Skeletal muscle tissue (tissue), 4 donors: ENCODE data around the gene ADSS2. TPM values are rescaled to one million over a fixed set of nuclear protein-coding genes. Genes with fewer than 3 reads are reported as not detected.

ENCODE experiments used
- H3K27ac ChIP-seq: one replicate; pipeline ENCODE4 v1.7.0; 2013; ENCODE audit warnings: mild to moderate bottlenecking, low read depth, low read length, inconsistent platforms
- H3K27me3 ChIP-seq, 3 donors: one replicate each; pipeline ENCODE4 v1.7.0; 2013; ENCODE audit warnings: low read length in 3 of 3; ENCODE audit not compliant: control insufficient read depth in 3 of 3, insufficient read depth in 3 of 3
- H3K36me3 ChIP-seq, 3 donors: one replicate each; pipeline ENCODE4 v1.7.0; 2013; ENCODE audit warnings: low read length in 3 of 3; ENCODE audit not compliant: control insufficient read depth in 3 of 3, insufficient read depth in 3 of 3
- H3K4me1 ChIP-seq, 3 donors: one replicate each; pipeline ENCODE4 v1.7.0; 2013; ENCODE audit warnings: low read length in 3 of 3, mild to moderate bottlenecking in 3 of 3; ENCODE audit not compliant: control insufficient read depth in 3 of 3, insufficient read depth in 3 of 3
- H3K4me3 ChIP-seq, 3 donors: one replicate each; pipeline ENCODE4 v1.7.0; 2013; ENCODE audit warnings: low read length in 3 of 3
- H3K9ac ChIP-seq, 3 donors: one replicate each; pipeline ENCODE4 v1.7.0; 2013; ENCODE audit warnings: low read length in 3 of 3, mild to moderate bottlenecking in 3 of 3, moderate library complexity in 2 of 3, low read depth in 1 of 3
- H3K9me3 ChIP-seq, 3 donors: one replicate each; pipeline ENCODE4 v1.7.0; 2013; ENCODE audit warnings: low read length in 3 of 3; ENCODE audit not compliant: control insufficient read depth in 3 of 3
- total RNA-seq: library from RNA; depleted of rRNA; stranded (reverse); fragments of >200 nt; gene quantifications from one replicate; pipeline ENCODE4 v1.2.3, GENCODE V29; 2014
- donor health status: Osteomylitis.

ADSS2 gene
- total RNA-seq, 1 donor from 2014 or later: 14.6 TPM

DNA sequence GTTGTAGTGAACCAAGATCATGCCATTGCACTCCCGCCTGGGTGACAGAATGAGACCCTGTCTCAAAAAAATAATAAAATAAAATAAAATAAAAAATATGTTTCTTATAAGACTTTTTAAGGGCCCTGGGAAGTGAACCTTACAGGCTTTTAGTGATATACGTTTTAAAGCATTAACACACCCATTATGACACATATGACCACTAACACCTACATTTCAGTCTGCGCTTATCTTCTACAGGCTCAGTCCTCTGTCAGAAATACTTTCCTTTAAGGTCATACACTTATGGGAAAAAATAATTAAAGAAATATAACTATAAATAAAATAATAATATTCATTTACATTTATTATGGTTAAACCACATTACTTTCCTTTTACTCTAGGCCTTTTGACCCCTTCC lies 21.9 kb downstream of the ADSS2 start:
- Histone ChIP-seq H3K27me3 (no peaks in the 10 kb centered on the region), H3K36me3 (peaks cover 0 to 9% (median 0%) of the 10 kb centered on the region in 3 donors), H3K9me3 (no peaks in the 10 kb centered on the region), H3K4me3 (no peak overlapping the region), H3K9ac (no peak overlapping the region), H3K27ac (no peak overlapping the region), H3K4me1 (peaks cover 0 to 1% (median 1%) of the 10 kb centered on the region in 3 donors)

DNA sequence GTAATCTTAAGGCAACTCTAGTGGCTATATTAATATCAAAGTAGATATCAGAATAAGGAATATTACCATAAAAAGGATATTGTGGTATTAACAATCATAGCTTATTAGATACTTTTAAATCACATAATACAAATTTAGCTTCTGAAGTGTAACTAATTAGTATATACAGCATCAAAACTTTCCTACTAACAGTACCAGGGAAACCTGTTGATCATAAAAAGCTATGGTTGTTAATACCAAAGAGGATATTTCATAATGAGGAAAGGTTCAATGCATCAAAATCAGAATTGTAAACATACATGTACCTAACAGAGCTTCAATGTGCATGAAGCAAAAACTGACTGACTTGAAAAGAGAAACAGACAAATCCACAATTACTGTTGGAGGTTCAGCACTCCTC lies 24.1 kb downstream of the ADSS2 start:
- Histone ChIP-seq H3K9ac (no peak overlapping the region), H3K4me3 (no peak overlapping the region), H3K9me3 (no peaks in the 10 kb centered on the region), H3K36me3 (peaks cover 0 to 11% (median 3%) of the 10 kb centered on the region in 3 donors), H3K27ac (no peak overlapping the region), H3K4me1 (peaks cover 0 to 3% (median 3%) of the 10 kb centered on the region in 3 donors), H3K27me3 (no peaks in the 10 kb centered on the region)

- Histone ChIP-seq H3K4me3 (no peak overlapping the region), H3K9me3 (no peaks in the 10 kb centered on the region), H3K27ac (no peak overlapping the region), H3K27me3 (no peaks in the 10 kb centered on the region), H3K9ac (no peak overlapping the region), H3K36me3 (peaks cover 0 to 13% (median 5%) of the 10 kb centered on the region in 3 donors), H3K4me1 (peaks cover 0 to 3% (median 3%) of the 10 kb centered on the region in 3 donors)
These were observed 26.9 kb downstream of the ADSS2 start for GRCh38 chr1:244424649-244425334.

DNA sequence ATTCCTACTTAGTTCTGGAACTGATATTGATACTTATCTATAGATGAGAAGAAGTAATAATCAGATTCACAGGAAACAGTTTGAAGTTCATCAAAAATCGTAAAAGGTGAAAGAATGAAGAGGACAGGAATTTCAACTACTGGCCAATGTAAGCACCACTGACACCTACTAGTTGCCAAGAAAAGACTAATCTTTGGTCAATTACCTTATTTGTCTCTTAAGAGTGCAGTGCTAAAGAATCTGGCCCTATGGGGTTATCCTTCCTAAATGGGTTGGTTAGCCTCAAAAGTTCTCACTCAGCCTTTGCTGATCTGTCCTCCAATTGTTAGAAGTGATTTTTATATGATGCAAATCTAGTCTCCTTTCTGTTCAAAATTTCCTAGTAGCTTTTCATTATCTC lies 29.5 kb downstream of the ADSS2 start:
- no peak overlapping the region for H3K27ac ChIP-seq
- no peaks in the 10 kb centered on the region for H3K27me3 ChIP-seq
- H3K36me3 ChIP-seq: peaks cover 5 to 20% (median 8%) of the 10 kb centered on the region in 3 donors
- no peaks in the 10 kb centered on the region for H3K9me3 ChIP-seq
- peaks cover 0 to 3% (median 3%) of the 10 kb centered on the region in 3 donors for H3K4me1 ChIP-seq
- H3K9ac ChIP-seq: no peak overlapping the region
- no peak overlapping the region for H3K4me3 ChIP-seq

- Histone ChIP-seq H3K9me3 (no peaks in the 10 kb centered on the region), H3K27ac (no peak overlapping the region), H3K27me3 (no peaks in the 10 kb centered on the region), H3K36me3 (peaks cover 22 to 48% (median 32%) of the 10 kb centered on the region in 3 donors), H3K4me1 (no peaks in the 10 kb centered on the region), H3K9ac (no peak overlapping the region), H3K4me3 (no peak overlapping the region)
These were observed 32.7 kb downstream of the ADSS2 start for GRCh38 chr1:244419024-244419423.

- H3K4me1 ChIP-seq: no peaks in the 10 kb centered on the region
- H3K4me3 ChIP-seq: no peak overlapping the region
- no peaks in the 10 kb centered on the region for H3K27me3 ChIP-seq
- no peaks in the 10 kb centered on the region for H3K9me3 ChIP-seq
- H3K9ac ChIP-seq: no peak overlapping the region
- no peak overlapping the region for H3K27ac ChIP-seq
- H3K36me3 ChIP-seq: peaks cover 27 to 70% (median 57%) of the 10 kb centered on the region in 3 donors
These were observed 37.2 kb downstream of the ADSS2 start for GRCh38 chr1:244414543-244414942.

DNA sequence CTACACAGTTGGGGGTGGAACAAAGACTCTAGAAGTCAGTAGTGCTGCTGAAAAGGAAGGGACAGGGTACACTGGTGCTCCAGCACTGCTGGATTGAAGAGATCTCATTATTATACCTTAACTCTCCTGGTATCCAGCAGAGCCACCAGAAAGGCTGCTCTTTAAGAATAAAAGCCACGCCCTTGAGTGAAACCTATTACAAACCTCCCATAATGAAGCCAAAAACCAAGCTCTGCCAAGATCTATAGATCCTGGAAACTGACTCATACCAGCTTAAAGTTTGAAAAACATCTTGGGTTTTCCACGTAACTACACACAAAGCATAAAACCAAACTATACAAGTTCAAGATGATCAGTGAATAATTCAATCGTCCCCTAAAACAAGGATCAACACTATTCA lies 38.0 kb downstream of the ADSS2 start:
- Histone ChIP-seq H3K4me3 (no peak overlapping the region), H3K9me3 (no peaks in the 10 kb centered on the region), H3K27ac (no peak overlapping the region), H3K9ac (no peak overlapping the region), H3K27me3 (no peaks in the 10 kb centered on the region), H3K36me3 (peaks cover 27 to 72% (median 57%) of the 10 kb centered on the region in 3 donors), H3K4me1 (no peaks in the 10 kb centered on the region)

DNA sequence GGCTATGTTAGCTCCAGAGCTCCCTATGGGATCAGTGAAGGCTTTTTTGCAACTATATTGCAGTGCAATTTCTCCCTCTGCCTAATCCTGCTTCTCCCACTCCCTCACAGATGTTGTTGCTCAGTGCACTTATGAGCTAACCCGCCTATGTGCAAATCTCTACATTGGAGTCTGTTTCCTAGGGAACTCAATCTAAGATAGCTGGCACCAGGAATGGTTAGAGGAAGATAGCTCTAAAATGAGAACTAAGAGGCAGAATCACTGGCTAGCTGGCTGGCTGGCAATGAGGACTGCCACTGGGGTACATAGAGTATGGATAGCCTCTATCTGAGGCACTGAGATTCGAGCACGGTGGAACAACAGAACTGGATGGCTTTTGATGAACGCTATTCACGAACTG lies 39.5 kb downstream of the ADSS2 start:
- H3K27me3 ChIP-seq: no peaks in the 10 kb centered on the region
- H3K36me3 ChIP-seq: peaks cover 24 to 73% (median 55%) of the 10 kb centered on the region in 3 donors
- no peak overlapping the region for H3K9ac ChIP-seq
- H3K27ac ChIP-seq: no peak overlapping the region
- no peak overlapping the region for H3K4me3 ChIP-seq
- H3K9me3 ChIP-seq: no peaks in the 10 kb centered on the region
- no peaks in the 10 kb centered on the region for H3K4me1 ChIP-seq

GRCh38 chr1:244409701-244410100 lies 42.0 kb downstream of the ADSS2 start:
- Histone ChIP-seq H3K9ac (no peak overlapping the region), H3K27ac (no peak overlapping the region), H3K4me3 (no peak overlapping the region), H3K27me3 (no peaks in the 10 kb centered on the region), H3K36me3 (peaks cover 12 to 59% (median 40%) of the 10 kb centered on the region in 3 donors), H3K4me1 (no peaks in the 10 kb centered on the region), H3K9me3 (no peaks in the 10 kb centered on the region)

DNA sequence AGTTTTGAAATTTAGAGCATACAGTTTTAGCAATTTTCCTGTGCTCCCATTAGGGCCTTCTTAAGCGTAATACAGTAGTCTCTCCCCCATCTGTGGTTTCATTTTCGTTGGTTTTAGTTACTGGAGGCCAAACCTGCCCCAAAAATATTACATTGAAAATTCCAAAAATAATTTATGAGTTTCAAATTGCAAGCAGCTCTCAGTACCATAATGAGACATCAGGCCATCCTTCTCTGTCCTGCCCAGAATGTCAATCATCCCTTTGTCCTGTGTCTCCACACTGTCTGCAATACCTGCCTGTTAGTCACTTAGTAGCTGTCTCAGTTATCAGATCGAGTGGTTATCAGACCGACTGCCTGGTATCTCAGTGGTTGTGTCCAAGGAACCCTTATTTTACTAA lies 45.4 kb downstream of the ADSS2 start:
- Histone ChIP-seq H3K36me3 (peaks cover 0 to 42% (median 17%) of the 10 kb centered on the region in 3 donors), H3K27me3 (no peaks in the 10 kb centered on the region), H3K27ac (no peak overlapping the region), H3K9ac (no peak overlapping the region), H3K9me3 (no peaks in the 10 kb centered on the region), H3K4me1 (no peaks in the 10 kb centered on the region), H3K4me3 (no peak overlapping the region)
